Measurements from ENCODE around the gene NUP42.

GRCh38 chr7:23207021-23207420 is 25.2 kb downstream of the NUP42 start:
- TF ChIP-seq CTCF (IDR thresholded peaks at IDR 0.05) (no peak), POLR2A (IDR thresholded peaks at IDR 0.05; ENCODE audit: low read depth) (no peak)

Data from esophagus muscularis mucosa (tissue), 3 donors.